Liver (tissue), 9 donors: ENCODE data around the gene EHBP1. TPM values are rescaled to one million over a fixed set of nuclear protein-coding genes. Genes with fewer than 3 reads are reported as not detected.

ENCODE experiments used
- DNase-seq: peaks from one replicate; pipeline ENCODE4 v3.0.0-alpha.2; 2017; ENCODE audit warnings: low spot score
- H3K27ac ChIP-seq, 2 donors: one replicate each; pipeline ENCODE4 v1.7.0; 2013; ENCODE audit warnings: inconsistent platforms in 2 of 2, low read length in 2 of 2, control low read depth in 1 of 2, low read depth in 1 of 2, mild to moderate bottlenecking in 1 of 2
- H3K27me3 ChIP-seq, 4 donors: one replicate each; pipeline versions ENCODE4 v1.6.1 to v1.7.0; 2013; ENCODE audit warnings: low read length in 3 of 4, inconsistent platforms in 1 of 4, mild to moderate bottlenecking in 1 of 4, moderate library complexity in 1 of 4; ENCODE audit not compliant: control insufficient read depth in 4 of 4, insufficient read depth in 4 of 4
- H3K36me3 ChIP-seq, 4 donors: one replicate each; pipeline versions ENCODE4 v1.6.1 to v1.7.0; 2013; ENCODE audit warnings: low read length in 3 of 4, mild to moderate bottlenecking in 3 of 4, low read depth in 1 of 4, moderate library complexity in 1 of 4; ENCODE audit not compliant: control insufficient read depth in 4 of 4, insufficient read depth in 3 of 4
- H3K4me1 ChIP-seq, 4 donors: one replicate each; pipeline versions ENCODE4 v1.6.1 to v1.7.0; 2013; ENCODE audit warnings: low read length in 3 of 4, mild to moderate bottlenecking in 3 of 4, moderate library complexity in 1 of 4; ENCODE audit not compliant: control insufficient read depth in 4 of 4, insufficient read depth in 4 of 4
- H3K4me3 ChIP-seq, 3 donors: one replicate each; pipeline versions ENCODE4 v1.6.1 to v1.7.0; 2013; ENCODE audit warnings: low read length in 3 of 3, control low read depth in 1 of 3, low read depth in 1 of 3, mild to moderate bottlenecking in 1 of 3
- H3K9ac ChIP-seq, 2 donors: one replicate each; pipeline ENCODE4 v1.7.0; 2013; ENCODE audit warnings: low read length in 2 of 2, mild to moderate bottlenecking in 2 of 2, moderate library complexity in 2 of 2, control low read depth in 1 of 2, low read depth in 1 of 2
- H3K9me3 ChIP-seq, 4 donors: one replicate each; pipeline versions ENCODE4 v1.6.1 to v1.7.0; 2013; ENCODE audit warnings: low read length in 3 of 4; ENCODE audit not compliant: control insufficient read depth in 4 of 4
- ATF3 ChIP-seq: IDR thresholded peaks from 2 replicates; pipeline ENCODE4 v1.6.1; 2016; ENCODE audit warnings: antibody characterized with exemption
- CTCF ChIP-seq: fragments of 150-350 bp; IDR thresholded peaks from 2 replicates; pipeline ENCODE4 v1.5.1; 2017; ENCODE audit warnings: improper control_type of control experiment, low read depth, low read length; ENCODE audit not compliant: missing input control
- EGR1 ChIP-seq, 2 donors: IDR thresholded peaks; 2 replicates each; pipeline ENCODE4 v1.6.1; 2016 to 2018; ENCODE audit warnings: antibody characterized with exemption in 2 of 2, low read depth in 2 of 2
- GABPA ChIP-seq, 2 donors: IDR thresholded peaks in 1 of 2; conservative IDR thresholded peaks in 1 of 2; 2 replicates each; pipeline ENCODE4 v1.6.1; 2016; ENCODE audit warnings: antibody characterized with exemption in 2 of 2, mild to moderate bottlenecking in 1 of 2, moderate library complexity in 1 of 2
- HNF4A ChIP-seq, 2 donors: conservative IDR thresholded peaks; 2 replicates each; pipeline ENCODE4 v1.6.1; 2016; ENCODE audit warnings: antibody characterized with exemption in 2 of 2, mild to moderate bottlenecking in 2 of 2
- HNF4G ChIP-seq: IDR thresholded peaks from 2 replicates; pipeline ENCODE4 v1.6.1; 2016; ENCODE audit warnings: antibody characterized with exemption
- JUND ChIP-seq, 2 donors: IDR thresholded peaks; 2 replicates each; pipeline ENCODE4 v1.6.1; 2016; ENCODE audit warnings: antibody characterized with exemption in 2 of 2
- MAX ChIP-seq: IDR thresholded peaks from 2 replicates; pipeline ENCODE4 v1.6.1; 2016; ENCODE audit warnings: antibody characterized with exemption
- NR2F2 ChIP-seq: IDR thresholded peaks from 2 replicates; pipeline ENCODE4 v1.6.1; 2016; ENCODE audit warnings: antibody characterized with exemption
- RAD21 ChIP-seq, 2 donors: IDR thresholded peaks; 2 replicates each; pipeline ENCODE4 v1.6.1; 2016; ENCODE audit warnings: antibody characterized with exemption in 2 of 2, mild to moderate bottlenecking in 2 of 2
- RXRA ChIP-seq, 2 donors: IDR thresholded peaks; 2 replicates each; pipeline ENCODE4 v1.6.1; 2017 to 2018; ENCODE audit warnings: antibody characterized with exemption in 2 of 2, mild to moderate bottlenecking in 1 of 2
- SP1 ChIP-seq: IDR thresholded peaks from 2 replicates; pipeline ENCODE4 v1.6.1; 2018; ENCODE audit warnings: antibody characterized with exemption, mild to moderate bottlenecking
- ZBTB33 ChIP-seq: IDR thresholded peaks from 2 replicates; pipeline ENCODE4 v1.6.1; 2016; ENCODE audit warnings: antibody characterized with exemption
- WGBS: extraction: QIAGEN DNeasy Blood & Tissue Kit; methylation state at CpG from one replicate; pipeline ENCODE4 v1.1.7; 2013; 5-methylcytosine and 5-hydroxymethylcytosine counted together
- polyA plus RNA-seq, 2 donors: library from polyadenylated mRNA; stranded (reverse) in 1 of 2; unstranded in 1 of 2; fragments of 200-250 nt in 1 of 2; fragments of >200 nt in 1 of 2; fragmentation: Nextera tagmentation in 1 of 2; extraction: Ambion mirVana in 1 of 2; gene quantifications; one replicate each; pipeline versions ENCODE4 v1.2.1 to v1.2.3, GENCODE V29; 2013 to 2015
- total RNA-seq, 2 donors: library from RNA; depleted of rRNA; stranded (reverse); fragments of >200 nt; gene quantifications; one replicate each; pipeline ENCODE4 v1.2.3, GENCODE V29; 2014
- donor health status: healthy.
- donor health status: healthy.
- donor health status: healthy.
- donor health status: healthy.
- donor health status: healthy.

Gene EHBP1
- total and polyA plus RNA-seq, 4 donors: 16.6 to 85.8 (median 24.4) TPM

GRCh38 chr2:62884086-62884485 lies 178.6 kb downstream of the EHBP1 start (continued):
- TF ChIP-seq ZBTB33: no peak
- TF ChIP-seq HNF4G: no peak
- no peak for TF ChIP-seq RAD21 (IDR thresholded peaks at IDR 0.05)

GRCh38 chr2:62884514-62884913 lies 179.0 kb downstream of the EHBP1 start:
- no peak overlapping the region for H3K4me3 ChIP-seq
- H3K9ac ChIP-seq: no peak overlapping the region
- no peaks in the 10 kb centered on the region for H3K9me3 ChIP-seq
- 83% methylated on average over 1 of the region's 1 CpG for WGBS
- H3K36me3 ChIP-seq: peaks cover 0 to 5% (median 3%) of the 10 kb centered on the region in 4 donors
- H3K4me1 ChIP-seq: peaks cover 0 to 8% (median 0%) of the 10 kb centered on the region in 4 donors
- no peak overlapping the region for H3K27ac ChIP-seq
- H3K27me3 ChIP-seq: no peaks in the 10 kb centered on the region
- TF ChIP-seq EGR1 (IDR thresholded peaks at IDR 0.05; ENCODE audit: low read depth in 2 of 2) (no peak), RXRA (IDR thresholded peaks at IDR 0.05) (no peak), ATF3 (no peak), SP1 (no peak), CTCF (no peak), GABPA (IDR thresholded peaks at IDR 0.05 in 1 of 2, conservative IDR thresholded peaks at IDR 0.05 in 1 of 2) (no peak)
- no peak for DNase-seq

- no peak overlapping the region for H3K9ac ChIP-seq
- H3K4me1 ChIP-seq: peaks cover 0 to 4% (median 2%) of the 10 kb centered on the region in 4 donors
- no peaks in the 10 kb centered on the region for H3K27me3 ChIP-seq
- no peaks in the 10 kb centered on the region for H3K9me3 ChIP-seq
- peaks cover 0 to 11% (median under 1%) of the 10 kb centered on the region in 4 donors for H3K36me3 ChIP-seq
- DNase-seq: no peak
- no peak overlapping the region for H3K27ac ChIP-seq
- no peak overlapping the region for H3K4me3 ChIP-seq
- 95% methylated on average over 2 of the region's 2 CpGs for WGBS
- TF ChIP-seq HNF4G (no peak), JUND (IDR thresholded peaks at IDR 0.05) (no peak), HNF4A (conservative IDR thresholded peaks at IDR 0.05) (no peak), SP1 (no peak), GABPA (IDR thresholded peaks at IDR 0.05 in 1 of 2, conservative IDR thresholded peaks at IDR 0.05 in 1 of 2) (no peak), MAX (no peak), CTCF (no peak), ATF3 (no peak), ZBTB33 (no peak), NR2F2 (no peak), RXRA (IDR thresholded peaks at IDR 0.05) (no peak)
Observed at GRCh38 chr2:62894966-62895631, 189.6 kb downstream of the EHBP1 start.
